GM12892 (cell line): ENCODE results near the gene ASTN2.

ENCODE experiments used
- POLR2A ChIP-seq: IDR thresholded peaks from 2 replicates; pipeline ENCODE4 v1.6.1; 2011; ENCODE audit warnings: low read depth, low read length, control low read depth
- POLR2AphosphoS5 ChIP-seq: IDR thresholded peaks from 2 replicates; pipeline ENCODE4 v1.6.1; 2011; ENCODE audit warnings: low read depth, low read length, control low read depth
- TAF1 ChIP-seq: IDR thresholded peaks from 2 replicates; pipeline ENCODE4 v1.6.1; 2011; ENCODE audit warnings: low read depth, mild to moderate bottlenecking, control low read depth, low read length, borderline replicate concordance

DNA sequence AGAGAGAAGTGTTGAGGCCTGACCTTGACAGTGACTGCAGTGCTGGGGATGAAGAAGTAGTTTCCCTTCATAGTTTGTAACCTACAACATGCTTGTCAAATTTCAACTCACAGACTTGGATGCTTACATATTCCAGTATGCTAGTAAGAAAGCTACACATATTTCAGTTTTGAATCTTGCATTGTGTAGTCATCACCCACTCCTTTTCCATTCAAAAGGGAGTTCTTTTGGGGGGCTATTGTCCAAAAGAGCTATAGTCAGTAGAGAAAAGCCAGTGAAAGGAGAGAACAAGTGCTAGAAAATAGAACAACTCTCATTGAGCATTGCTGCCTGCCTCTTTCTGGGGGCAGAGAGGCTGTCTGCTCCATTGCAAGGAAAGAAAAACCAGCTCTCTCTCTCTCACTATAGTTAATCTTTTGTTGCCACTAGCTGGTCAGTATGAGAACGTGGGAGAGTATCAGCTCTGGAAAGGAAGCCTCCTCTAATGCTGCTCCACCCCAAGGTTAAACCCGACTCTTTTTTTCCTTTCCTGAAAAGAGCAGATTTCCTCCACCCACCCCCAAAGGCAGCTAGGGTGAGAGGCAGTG lies 7.3 kb downstream of the ASTN2 start:
- TF ChIP-seq POLR2A (no peak), TAF1 (no peak), POLR2AphosphoS5 (no peak)
